Raji (cell line): ENCODE measurements around the gene NPSR1.

Experiments
- POLR2A ChIP-seq: IDR thresholded peaks from 2 replicates; pipeline ENCODE4 v1.6.1; 2011; ENCODE audit warnings: low read depth, low read length, control low read depth; ENCODE audit not compliant: insufficient read depth

NPSR1 gene

GRCh38 chr7:34851431-34851830, 193.4 kb downstream of the NPSR1 start:
- no peak for TF ChIP-seq POLR2A

GRCh38 chr7:34869057-34869456, 211.0 kb downstream of the NPSR1 start:
- TF ChIP-seq POLR2A, result no peak

- TF ChIP-seq POLR2A, result no peak
Observed at GRCh38 chr7:34875481-34875880, 217.5 kb downstream of the NPSR1 start.

- TF ChIP-seq POLR2A, result no peak
Observed at GRCh38 chr7:34879871-34880270, 221.9 kb downstream of the NPSR1 start.

- no peak for TF ChIP-seq POLR2A
Observed at GRCh38 chr7:34886856-34887255, 228.8 kb downstream of the NPSR1 start.

GRCh38 chr7:34889951-34890350, 231.9 kb downstream of the NPSR1 start:
- no peak for TF ChIP-seq POLR2A

GRCh38 chr7:34895202-34895601, 237.2 kb downstream of the NPSR1 start:
- TF ChIP-seq POLR2A, result no peak
